Vein endothelial cell (primary cell): ENCODE results near the gene MTMR3. TPM values are rescaled to one million over a fixed set of nuclear protein-coding genes. Genes with fewer than 3 reads are reported as not detected.

Experiments used
- small RNA-seq: library from RNA; depleted of rRNA; stranded (forward); fragments of <200 nt; gene quantifications from one replicate; pipeline ENCODE3, GENCODE V24; 2012
- total RNA-seq: library from RNA; depleted of rRNA; stranded (reverse); fragments of >200 nt; gene quantifications from 2 replicates; pipeline ENCODE4 v1.2.3, GENCODE V29; 2012

MTMR3 gene
- 36.5 and 36.9 TPM in 2 replicates for total RNA-seq

DNA sequence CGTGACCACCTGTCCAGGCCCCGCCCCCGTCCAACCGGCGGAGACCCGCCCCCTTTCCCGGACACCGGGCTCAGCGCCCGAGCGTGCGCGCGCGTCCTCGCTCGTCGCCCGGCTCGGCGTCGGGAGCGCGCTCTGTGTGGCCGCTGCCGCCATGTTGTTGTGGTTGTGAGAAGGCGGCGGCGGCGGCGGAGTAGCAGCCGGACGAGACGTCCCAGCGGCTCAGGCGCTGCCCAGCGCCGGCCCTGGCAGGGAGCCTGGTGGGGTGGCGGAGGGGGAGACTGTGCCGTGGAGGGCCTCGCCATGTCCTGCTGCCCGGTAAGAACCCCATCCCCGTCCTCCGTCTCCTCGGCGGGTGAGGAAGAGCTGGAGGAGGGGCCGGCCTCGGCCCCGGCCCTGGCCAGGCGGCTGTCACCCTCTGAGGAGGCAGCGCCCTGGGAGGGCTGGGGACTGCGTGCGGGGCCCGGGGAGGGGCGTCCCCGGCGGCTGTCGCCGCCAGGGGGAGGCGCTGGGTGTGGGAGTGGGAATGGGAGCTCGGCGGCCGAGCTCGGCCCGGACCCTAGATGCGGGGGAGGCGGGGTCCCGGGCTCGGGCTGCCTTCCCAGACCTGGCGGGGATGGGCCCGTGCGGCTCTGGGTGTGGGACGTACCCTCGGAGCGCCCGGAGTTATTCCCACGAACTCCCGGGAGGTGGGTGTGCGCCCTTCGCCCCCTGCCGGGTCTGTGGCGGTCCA, at the start of gene MTMR3:
MTMR3 (plus strand) TSS at position 130 of the 730 bp plus-strand sequence. CDS start 87,886 bp downstream, outside the sequence.

GRCh38 chr22:29837741-29838598, 45.0 kb upstream of the MTMR3 start, which contains the start of gene ASCC2:
ASCC2 (minus strand) TSS chr22:29838274; CDS start chr22:29832325, 5,949 bp downstream.

DNA sequence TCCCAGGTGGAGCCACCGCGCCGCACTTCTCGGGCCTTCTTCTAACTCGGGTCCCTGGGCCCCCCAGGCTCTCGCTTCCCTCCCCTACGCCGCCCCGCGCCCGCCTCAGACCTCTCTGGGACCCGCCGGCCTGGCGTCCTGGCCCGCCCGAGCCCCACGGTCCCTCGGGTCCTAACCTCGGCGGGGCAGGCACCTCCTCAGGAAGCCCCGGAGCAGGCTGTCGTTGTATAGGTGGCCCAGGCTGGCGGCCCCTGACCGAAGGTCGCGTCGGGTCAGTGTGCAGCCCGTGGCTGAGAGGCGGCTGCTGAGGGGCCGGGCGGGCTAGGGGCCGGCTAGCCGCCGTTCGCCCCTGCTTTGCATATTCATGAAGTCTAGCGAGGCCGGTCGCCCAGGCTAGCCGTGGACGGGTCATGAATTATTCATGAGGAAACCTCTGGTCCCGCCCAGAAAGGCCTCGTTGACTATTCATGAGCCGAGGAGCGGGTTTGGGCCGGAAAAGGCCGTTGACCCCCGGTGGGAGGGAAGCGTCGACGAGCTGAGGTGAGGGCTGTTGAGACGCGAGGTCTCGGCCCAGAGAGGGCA, 197.1 kb downstream of the MTMR3 start, which contains the start of gene HORMAD2:
HORMAD2 (plus strand) TSS at position 513 of the 582 bp plus-strand sequence. CDS start 13,489 bp downstream, outside the sequence.

Small RNA genes within 50 kb of the gene (small RNA-seq; reads per million reads assigned to genes)
- not detected for gene MIR6818
- not detected for gene RNU6-331P

Other genes starting within 250 kb of the MTMR3 start
- not detected in 2 replicates for gene CABP7, start 163.2 kb upstream of the MTMR3 start, total RNA-seq
- 10.8 and 17.3 TPM in 2 replicates for gene ZMAT5, start 116.2 kb upstream of the MTMR3 start, total RNA-seq
- 43.4 and 55.5 TPM in 2 replicates for gene UQCR10, start 115.8 kb upstream of the MTMR3 start, total RNA-seq
- gene ASCC2, start 44.9 kb upstream of the MTMR3 start, total RNA-seq = 35.9 and 45.4 TPM in 2 replicates
- gene HORMAD2, start 197.3 kb downstream of the MTMR3 start, total RNA-seq = not detected in 2 replicates